GM19455 (cell line): Measurements from ENCODE around the gene PCGF5.
"Not testable (repeated sequence)": the region's sequence is repeated elsewhere in the genome, so short reads cannot be mapped to it uniquely, and the experiment has no call there.

ENCODE experiments used
- ATAC-seq: cut with Tn5 transposase; IDR thresholded peaks from one replicate; pipeline ENCODE4 v1.9.1; 2021; ENCODE audit not compliant: unreplicated experiment

The PCGF5 gene

DNA sequence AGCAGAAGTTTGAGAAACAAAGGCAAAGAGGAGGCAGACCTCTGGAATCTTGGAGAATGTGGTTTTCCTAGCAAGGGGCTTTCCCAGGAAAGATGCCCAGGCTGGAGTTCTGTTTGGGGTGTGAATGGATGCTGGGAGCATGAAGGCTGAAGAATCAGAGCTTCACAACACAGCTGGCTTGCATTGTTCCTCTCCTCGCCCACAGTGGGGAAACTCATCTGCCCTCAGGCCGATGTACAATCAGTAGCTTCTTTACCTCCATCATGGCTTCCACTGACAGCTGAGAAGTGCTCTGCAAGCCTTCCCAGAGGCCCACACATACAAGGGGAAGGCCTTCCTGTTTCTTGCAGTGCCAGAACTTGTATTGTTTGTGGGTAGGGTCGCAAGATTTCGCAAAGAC, 98.9 kb downstream of the PCGF5 start:
- ATAC-seq, result no peak

DNA sequence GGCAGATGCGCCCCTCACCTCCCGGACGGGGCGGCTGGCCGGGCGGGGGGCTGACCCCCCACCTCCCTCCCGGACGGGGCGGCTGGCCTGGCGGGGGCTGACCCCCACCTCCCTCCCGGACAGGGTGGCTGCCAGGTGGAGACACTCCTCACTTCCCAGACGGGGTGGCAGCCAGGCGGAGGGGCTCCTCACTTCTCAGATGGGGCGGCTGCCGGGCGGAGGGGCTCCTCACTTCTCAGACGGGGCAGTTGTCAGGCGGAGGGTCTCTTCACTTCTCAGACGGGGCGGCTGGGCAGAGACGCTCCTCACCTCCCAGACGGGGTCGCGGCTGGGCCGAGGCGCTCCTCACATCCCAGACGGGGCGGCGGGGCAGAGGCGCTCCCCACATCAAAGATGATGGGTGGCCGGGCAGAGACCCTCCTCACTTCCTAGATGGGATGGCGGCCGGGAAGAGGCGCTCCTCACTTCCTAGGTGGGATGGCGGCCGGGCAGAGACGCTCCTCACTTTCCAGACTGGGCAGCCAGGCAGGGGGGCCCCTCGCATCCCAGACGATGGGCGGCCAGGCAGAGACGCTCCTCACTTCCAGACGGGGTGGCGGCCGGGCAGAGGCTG, 102.9 kb downstream of the PCGF5 start:
- ATAC-seq, result not testable (repeated sequence)

DNA sequence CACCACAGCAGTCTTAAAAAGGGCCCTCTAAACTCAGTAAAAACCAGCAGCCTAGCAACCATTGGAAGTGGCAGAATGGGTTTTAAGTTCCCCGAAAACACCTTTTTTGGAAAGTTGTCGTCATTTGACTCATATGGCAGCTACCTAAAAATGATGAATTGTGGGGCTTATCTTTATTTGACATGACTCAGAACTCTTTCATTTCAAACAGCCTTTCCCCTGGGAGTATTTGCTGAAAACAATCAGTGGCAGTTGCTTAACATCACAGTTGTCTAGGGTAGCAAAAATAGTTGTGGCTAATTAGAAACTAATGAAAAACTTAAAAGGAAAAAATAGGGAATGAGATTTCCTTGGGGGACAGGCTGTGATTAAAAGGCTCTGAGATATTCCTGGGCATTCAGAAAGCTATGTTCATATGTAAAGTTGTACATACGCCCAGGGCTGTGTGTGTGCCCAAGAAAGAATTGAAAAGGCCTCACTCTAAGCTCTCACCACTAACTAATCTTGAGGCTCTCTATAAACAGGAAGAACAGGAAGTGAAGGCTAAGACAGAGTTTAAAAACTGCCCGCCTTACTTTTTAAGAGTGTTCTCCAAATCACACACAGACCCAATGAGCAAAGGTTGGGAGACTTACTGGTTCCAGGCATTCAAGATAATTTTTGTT, 108.0 kb downstream of the PCGF5 start:
- no peak for ATAC-seq
